ENCODE data around the gene AFF1.
A peak's percentile ranks its signal among the peaks of the same experiment; 100 is the strongest.

Gene AFF1

DNA sequence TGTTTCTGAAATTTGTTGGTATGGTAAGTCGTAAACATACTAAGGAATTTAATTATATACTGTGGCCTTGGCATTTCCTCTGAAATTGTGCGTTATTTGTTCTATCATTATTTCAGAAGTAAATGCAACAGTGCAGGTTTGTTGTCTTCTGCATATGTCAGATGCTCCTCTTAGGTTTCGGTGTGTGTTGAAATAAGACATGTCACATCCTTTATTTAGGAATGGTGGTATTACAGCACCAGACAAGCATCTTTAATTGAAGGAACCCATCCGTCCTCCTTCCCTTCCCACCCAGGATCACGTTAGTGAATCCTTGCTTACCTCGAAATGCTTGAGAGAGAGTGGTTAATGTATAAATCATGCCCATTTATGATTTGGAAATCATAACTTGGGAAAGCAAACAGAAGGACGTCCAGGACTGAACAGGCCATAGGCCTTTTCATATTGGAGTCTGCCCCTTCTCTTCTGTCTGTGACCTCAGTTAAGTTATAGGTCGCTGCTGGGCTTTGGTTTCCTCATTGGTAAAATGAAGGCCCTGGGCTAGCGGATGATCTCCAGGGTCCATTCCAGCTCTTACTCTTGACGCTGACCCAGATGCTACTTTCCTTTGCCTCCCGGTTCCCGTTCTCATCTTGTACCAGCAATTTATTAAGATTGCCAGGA is 151.5 kb downstream of the AFF1 start:
- no peak for DNase-seq (ENCODE audit: low spot score)

GRCh38 chr4:87087015-87087414 is 152.2 kb downstream of the AFF1 start:
- no peak for DNase-seq (ENCODE audit: low spot score)

DNA sequence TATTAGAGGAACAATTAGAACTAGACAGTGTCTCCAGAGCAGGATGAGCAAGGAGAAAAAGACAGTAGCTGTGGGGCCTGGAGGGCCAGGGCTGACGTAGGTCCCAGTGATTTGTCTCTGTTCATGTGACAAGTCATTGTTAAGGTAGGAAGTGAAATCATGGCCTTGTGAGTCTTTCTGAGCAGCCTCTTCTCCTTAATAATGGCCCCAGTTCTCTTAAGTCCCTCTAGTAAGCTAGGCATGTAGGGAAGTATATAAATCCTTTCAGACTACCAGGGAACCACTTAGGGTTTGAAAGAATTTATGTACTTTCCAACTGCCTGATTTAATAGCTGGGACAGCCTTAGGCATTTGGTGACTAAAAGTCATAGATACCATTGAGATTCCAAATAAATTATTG is 152.6 kb downstream of the AFF1 start:
- DNase-seq (ENCODE audit: low spot score): no peak

DNA sequence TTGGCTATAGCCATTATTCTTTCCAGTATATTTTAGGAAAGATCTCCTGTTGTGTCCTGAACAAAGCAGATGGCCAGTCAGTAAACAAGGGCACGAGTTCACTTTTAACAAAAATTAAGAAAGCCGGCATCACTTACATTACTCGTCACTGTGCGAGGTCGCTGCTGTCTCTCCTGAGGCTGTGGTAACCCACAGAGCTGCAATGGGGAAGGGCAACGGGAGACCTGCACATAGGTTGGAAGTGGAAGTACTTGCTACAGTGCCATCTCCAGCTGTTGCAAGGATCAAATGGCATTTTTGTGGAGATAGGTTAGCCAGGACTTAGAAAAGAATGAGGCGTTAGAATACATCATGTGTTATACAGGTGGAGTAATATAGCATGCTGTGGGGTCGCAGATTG is 153.4 kb downstream of the AFF1 start:
- no peak for DNase-seq (ENCODE audit: low spot score)

DNA sequence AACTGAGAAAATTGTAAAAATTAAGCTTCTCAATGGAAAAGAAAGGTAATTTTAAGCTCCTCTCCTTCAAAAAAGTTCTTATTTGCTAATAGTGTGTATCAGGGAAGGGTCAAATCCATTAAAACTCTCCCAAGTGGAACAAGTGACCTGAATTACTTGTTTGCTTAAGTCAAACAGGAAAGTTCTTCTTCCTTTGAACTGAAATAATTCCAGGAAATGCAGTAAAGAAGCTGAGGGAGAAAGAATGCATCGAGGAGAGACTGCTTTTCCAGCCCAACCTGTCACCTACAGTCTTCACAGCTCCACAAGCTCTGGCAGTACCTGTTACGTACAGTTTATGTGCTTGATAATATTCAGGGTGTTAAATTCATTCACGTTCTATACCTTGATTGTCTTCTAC is 154.6 kb downstream of the AFF1 start:
- no peak for DNase-seq (ENCODE audit: low spot score)

- no peak for DNase-seq (ENCODE audit: low spot score)
Measured at GRCh38 chr4:87090305-87090704, 155.5 kb downstream of the AFF1 start.

DNA sequence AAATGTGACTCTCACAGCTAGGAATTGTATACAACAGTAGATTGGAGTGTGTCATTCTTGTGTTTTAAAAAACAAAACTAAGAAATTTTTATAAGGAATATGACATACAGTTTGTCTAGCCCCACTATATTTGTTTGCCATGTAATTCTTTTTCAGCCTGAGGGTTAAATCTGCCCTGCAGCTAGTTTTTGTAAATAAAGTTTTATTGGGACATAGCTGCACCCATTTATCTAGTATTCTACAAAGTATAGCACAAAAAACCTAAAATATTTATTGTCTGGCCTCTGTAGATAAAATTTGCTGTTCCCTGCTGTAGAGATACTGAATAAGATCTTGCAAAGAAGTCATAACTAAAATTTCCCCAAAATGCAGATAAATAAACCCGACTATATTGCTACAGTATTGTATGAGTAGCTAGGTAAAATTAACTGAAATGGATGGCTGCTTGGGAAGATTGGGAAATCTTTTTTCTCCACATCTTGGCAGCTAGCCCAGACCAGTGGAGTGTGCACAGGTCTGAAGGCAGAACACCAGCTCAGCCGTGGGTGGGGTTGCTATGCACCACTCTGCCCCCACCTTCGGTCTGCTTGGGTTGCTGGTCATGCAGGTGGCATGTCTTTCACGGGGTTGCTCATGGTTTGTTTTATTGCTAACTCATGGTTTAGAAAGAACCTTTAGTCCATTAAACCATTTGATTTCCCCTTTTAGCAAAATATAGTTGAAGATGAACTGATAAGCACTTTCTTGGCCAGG is 157.8 kb downstream of the AFF1 start:
- peak; percentile 65 for DNase-seq (ENCODE audit: low spot score)

GRCh38 chr4:87093443-87094123 is 158.8 kb downstream of the AFF1 start:
- DNase-seq (ENCODE audit: low spot score): peak; percentile 65

GRCh38 chr4:87097075-87097474 is 162.3 kb downstream of the AFF1 start:
- no peak for DNase-seq (ENCODE audit: low spot score)

DNA sequence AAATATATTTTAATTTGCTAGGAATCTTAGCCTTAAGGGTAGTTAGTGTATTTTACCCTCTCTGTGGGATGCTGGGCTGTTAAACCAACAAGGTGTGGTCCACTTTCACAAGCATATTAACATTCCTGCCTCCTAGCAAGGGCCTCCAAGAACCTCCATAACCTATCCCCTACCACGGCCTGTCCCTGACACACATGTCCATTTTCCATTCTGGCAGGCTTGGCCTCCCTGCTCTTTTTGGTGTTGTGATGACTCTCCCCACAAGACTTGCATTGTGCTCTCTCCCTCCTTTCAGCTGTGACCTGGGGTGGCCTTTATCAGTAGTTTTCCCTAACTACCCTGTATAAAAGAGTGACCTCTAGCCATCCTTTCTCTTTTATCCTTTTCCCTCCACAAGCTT is 165.4 kb downstream of the AFF1 start:
- peak; percentile 11 for DNase-seq (ENCODE audit: low spot score)

DNA sequence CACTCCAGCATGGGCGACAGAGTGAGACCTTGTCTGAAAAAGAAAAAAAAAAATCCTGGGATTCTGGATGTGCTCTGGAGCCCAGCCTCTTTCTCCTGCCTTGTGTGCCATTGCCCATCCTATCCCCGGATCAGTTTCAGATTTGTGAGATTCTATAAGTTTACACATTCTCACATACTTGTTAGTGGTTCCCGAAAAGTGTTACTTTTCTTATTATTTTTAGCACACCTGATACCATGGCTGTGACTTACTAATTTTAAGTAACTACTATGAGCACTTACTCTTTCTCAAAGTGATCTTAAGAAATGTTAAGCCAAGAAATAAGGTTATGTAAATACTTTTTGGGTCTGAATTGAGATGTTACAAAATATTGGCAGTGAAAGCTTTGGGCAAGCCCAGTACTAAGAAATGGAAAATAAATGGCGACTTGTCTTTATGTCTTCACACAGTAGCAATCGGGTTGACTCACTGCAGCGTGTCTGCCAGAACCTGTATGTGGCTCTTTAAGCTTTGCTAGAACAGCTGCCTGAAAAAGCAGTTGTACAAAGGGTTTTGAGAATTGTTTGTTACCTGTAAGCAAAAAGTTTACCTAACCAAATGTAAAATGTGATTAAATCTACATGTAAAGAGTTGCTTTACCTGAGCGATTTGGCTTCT is 166.9 kb downstream of the AFF1 start:
- no peak for DNase-seq (ENCODE audit: low spot score)

- no peak for DNase-seq (ENCODE audit: low spot score)
Measured at GRCh38 chr4:87103086-87103485, 168.3 kb downstream of the AFF1 start.

- peak; percentile 41 for DNase-seq (ENCODE audit: low spot score)
Measured at GRCh38 chr4:87103691-87104187, 168.9 kb downstream of the AFF1 start.

- no peak for DNase-seq (ENCODE audit: low spot score)
Measured at GRCh38 chr4:87105101-87105845, 170.5 kb downstream of the AFF1 start.

DNA sequence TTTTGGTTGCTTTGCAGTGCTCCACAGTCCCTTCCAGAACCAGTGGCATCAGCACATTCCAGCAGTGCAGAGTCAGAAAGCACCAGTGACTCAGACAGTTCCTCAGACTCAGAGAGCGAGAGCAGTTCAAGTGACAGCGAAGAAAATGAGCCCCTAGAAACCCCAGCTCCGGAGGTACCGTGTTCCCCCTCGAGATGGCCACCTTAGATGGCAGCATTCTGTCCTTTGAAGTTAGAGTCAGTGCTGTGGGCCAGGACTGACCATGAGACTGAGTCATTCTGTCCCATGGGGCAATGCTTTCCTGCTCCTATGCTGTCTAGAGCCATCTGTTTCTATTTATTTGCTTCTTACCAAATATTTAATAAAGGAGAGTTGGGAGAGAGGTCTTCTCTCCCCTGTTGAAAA is 173.3 kb downstream of the AFF1 start:
- DNase-seq (ENCODE audit: low spot score): peak; percentile 71

DNA sequence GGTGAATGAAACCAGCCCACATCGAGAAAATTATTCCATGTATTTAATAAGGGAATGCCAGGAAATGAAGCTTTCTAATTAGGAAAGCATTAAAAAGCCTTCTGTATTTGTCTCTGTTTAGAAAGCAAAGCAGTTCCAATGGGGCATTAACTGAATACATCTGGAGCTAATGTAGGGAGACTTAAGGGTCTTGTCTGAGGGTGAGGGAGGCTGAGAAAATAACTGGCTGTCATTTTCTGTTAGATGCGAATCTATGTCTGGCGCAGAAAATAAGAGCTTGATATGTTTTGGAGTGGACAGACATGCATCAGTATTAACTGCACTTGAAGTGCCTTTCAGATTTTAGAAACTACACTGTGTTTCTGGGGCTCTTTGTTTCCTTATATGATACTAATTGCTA is 174.3 kb downstream of the AFF1 start:
- DNase-seq (ENCODE audit: low spot score): no peak

DNA sequence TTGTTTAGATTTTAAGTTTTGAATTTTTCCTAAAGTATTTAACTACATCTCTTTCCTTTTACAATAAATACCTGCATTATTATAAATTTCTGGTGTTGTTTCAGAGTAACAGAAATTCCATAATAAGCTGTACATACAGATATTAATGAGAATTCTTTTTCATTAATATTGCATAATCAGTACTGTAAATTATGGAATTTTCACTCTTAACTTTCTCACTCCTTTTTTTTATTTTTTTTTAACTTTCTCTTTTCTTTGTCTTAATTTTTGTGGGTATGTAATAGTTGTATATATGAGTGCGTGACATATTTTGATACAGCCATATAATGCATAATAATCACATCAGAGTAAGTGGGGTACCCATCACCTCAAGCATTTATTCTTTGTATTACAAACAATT is 175.1 kb downstream of the AFF1 start:
- no peak for DNase-seq (ENCODE audit: low spot score)

- no peak for DNase-seq (ENCODE audit: low spot score)
Measured at GRCh38 chr4:87112063-87112462, 177.3 kb downstream of the AFF1 start.

- DNase-seq (ENCODE audit: low spot score): no peak
Measured at GRCh38 chr4:87114245-87115062, 179.6 kb downstream of the AFF1 start.

DNA sequence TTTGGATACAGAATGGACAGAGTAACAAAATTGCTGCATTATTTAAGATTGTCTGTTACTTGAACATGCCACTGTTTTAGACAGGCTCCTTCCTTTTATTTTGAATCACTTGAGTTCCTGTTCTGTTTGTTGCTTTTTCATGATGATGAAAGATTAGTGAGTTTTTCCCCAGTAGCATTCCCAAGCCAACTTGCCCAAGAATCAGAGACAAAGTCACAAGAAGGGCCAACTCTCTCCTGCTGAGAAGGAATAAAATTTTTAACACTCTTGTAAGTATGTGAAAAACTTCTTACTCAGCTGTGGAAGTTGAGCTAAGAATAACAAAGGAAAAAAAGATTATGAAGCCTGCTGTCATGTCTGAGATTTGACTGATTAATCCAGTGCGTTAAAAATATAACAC is 181.4 kb downstream of the AFF1 start:
- DNase-seq (ENCODE audit: low spot score): no peak
